ENCODE measurements around the gene DNAJA3. TPM values are rescaled to one million over a fixed set of nuclear protein-coding genes. Genes with fewer than 3 reads are reported as not detected.

Gene DNAJA3
- total RNA-seq, 4 donors from 2014 or later: 13.8 to 44.9 (median 36.4) TPM

- Histone ChIP-seq H3K27me3 (no peaks in the 10 kb centered on the region), H3K36me3 (no peaks in the 10 kb centered on the region), H3K4me3 (no peak overlapping the region), H3K27ac (no peak overlapping the region), H3K9me3 (no peaks in the 10 kb centered on the region), H3K4me1 (no peaks in the 10 kb centered on the region)
- TF ChIP-seq, protein P1, sequence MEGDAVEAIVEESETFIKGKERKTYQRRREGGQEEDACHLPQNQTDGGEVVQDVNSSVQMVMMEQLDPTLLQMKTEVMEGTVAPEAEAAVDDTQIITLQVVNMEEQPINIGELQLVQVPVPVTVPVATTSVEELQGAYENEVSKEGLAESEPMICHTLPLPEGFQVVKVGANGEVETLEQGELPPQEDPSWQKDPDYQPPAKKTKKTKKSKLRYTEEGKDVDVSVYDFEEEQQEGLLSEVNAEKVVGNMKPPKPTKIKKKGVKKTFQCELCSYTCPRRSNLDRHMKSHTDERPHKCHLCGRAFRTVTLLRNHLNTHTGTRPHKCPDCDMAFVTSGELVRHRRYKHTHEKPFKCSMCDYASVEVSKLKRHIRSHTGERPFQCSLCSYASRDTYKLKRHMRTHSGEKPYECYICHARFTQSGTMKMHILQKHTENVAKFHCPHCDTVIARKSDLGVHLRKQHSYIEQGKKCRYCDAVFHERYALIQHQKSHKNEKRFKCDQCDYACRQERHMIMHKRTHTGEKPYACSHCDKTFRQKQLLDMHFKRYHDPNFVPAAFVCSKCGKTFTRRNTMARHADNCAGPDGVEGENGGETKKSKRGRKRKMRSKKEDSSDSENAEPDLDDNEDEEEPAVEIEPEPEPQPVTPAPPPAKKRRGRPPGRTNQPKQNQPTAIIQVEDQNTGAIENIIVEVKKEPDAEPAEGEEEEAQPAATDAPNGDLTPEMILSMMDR (IDR thresholded peaks at IDR 0.05): no peak
- TF ChIP-seq POLR2A (IDR thresholded peaks at IDR 0.05): no peak
- intact Hi-C loops (cut with DNase I; ENCODE audit: low total_unique reads): no loop called here
- no peak for DNase-seq
Observed at GRCh38 chr16:4401510-4401909, 24.2 kb upstream of the DNAJA3 start.

- TF ChIP-seq, protein P1 (IDR thresholded peaks at IDR 0.05): peak; percentile 95 to 99 (median 97)
- TF ChIP-seq POLR2A (IDR thresholded peaks at IDR 0.05): peak in 1 of 2 donors; percentile 29
- intact Hi-C loops (cut with DNase I; ENCODE audit: low total_unique reads): loop anchor here (2.0 kb wide), 1 partner anchor 44 kb away; no protein-coding TSS in a partner anchor
- no peaks in the 10 kb centered on the region for H3K9me3 ChIP-seq
- no peak overlapping the region for H3K27ac ChIP-seq
- no peaks in the 10 kb centered on the region for H3K4me1 ChIP-seq
- no peaks in the 10 kb centered on the region for H3K36me3 ChIP-seq
- H3K27me3 ChIP-seq: no peaks in the 10 kb centered on the region
- no peak overlapping the region for H3K4me3 ChIP-seq
- peak; percentile 83 to 87 for DNase-seq
Observed at GRCh38 chr16:4402439-4403132, 23.1 kb upstream of the DNAJA3 start.

DNA sequence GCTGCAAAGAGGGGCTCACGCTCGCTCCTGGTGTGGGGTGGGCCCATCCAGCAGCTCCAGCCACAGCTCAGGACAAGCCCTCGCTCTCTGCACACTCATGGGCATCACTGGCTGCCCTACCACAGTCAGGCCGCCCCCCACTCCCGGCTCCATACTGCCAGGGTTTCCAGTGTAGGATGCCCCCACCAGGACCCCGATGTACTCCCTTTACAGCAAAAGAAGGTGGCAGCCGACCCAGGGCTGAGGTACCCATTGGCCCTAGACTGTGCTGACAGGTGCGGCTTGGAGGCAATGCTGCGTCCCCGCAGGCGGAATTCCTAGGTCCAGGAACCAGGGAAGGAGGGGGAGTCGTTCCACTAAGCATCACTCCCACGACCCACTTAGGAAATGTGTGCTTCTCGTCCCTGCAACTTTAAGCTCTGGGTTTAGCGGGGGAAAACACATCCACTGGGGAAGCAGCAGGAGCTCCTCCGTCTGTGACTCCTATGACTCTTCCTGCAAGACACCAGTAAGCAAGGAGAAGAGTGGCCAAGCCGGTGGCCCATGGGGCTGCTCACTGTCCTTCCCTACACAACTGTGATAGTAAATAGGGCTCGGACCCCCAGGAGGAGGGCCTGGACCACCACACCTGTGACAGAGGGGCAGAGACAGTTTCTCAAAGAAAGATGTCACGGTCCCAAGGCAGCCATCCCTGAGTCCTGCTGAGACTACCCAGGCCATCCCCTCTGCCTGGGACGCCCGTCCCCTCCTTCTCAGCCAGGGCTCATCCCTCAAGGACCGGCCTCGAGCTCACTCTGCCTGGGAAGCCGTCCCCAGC, 22.3 kb upstream of the DNAJA3 start:
- TF ChIP-seq, protein P1 (IDR thresholded peaks at IDR 0.05): no peak
- no peak for TF ChIP-seq POLR2A (IDR thresholded peaks at IDR 0.05)
- intact Hi-C loops (cut with DNase I; ENCODE audit: low total_unique reads): loop anchor here (2.0 kb wide), 1 partner anchor 45 kb away; no protein-coding TSS in a partner anchor
- no peak overlapping the region for H3K27ac ChIP-seq
- DNase-seq: peak in 1 of 2 donors; percentile 17
- no peaks in the 10 kb centered on the region for H3K27me3 ChIP-seq
- H3K4me1 ChIP-seq: no peaks in the 10 kb centered on the region
- H3K36me3 ChIP-seq: no peaks in the 10 kb centered on the region
- no peaks in the 10 kb centered on the region for H3K9me3 ChIP-seq
- no peak overlapping the region for H3K4me3 ChIP-seq

DNA sequence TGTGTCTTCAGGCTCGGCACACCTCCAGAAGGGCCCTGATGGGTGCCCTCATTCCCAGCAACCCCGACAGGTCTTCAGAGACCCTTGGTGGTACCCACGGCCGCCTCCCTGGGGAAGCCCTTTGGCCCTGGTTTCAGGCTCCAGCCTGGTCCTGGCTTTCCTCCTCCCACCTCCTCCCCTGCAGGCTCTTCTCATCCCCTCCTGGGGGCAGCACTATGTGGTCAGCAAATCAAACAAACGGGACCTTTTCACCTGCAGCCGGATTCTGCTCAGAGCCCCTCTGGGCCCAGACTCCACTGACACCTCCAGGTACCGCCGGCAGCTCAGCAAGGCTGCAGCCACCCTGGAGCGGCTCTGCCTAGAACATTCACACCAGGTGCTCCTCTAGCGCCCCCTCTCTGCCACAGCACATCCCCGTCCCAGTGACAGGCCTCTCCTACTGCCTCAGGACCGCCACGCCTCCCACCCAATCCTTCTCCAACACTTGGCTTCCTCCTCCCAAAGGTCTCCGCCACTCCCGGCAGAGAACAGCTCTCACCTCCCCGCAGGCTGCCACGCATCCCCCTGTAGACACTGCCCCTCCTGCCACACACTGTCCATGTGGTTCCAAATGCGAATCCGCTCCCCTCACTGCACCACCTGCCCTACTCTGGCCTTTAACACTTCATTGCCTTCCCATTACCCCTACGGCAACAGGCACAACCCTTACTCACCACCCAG, 21.3 kb upstream of the DNAJA3 start:
- TF ChIP-seq, protein P1 (IDR thresholded peaks at IDR 0.05): peak; percentile 14 to 25 (median 20)
- no peak for TF ChIP-seq POLR2A (IDR thresholded peaks at IDR 0.05)
- H3K36me3 ChIP-seq: no peaks in the 10 kb centered on the region
- H3K9me3 ChIP-seq: no peaks in the 10 kb centered on the region
- H3K27me3 ChIP-seq: no peaks in the 10 kb centered on the region
- intact Hi-C loops (cut with DNase I; ENCODE audit: low total_unique reads): no loop called here
- DNase-seq: peak; percentile 33 to 40
- no peaks in the 10 kb centered on the region for H3K4me1 ChIP-seq
- H3K4me3 ChIP-seq: no peak overlapping the region
- H3K27ac ChIP-seq: no peak overlapping the region
